K562 (cell line): ENCODE measurements around the gene PRM3. TPM values are rescaled to one million over a fixed set of nuclear protein-coding genes. Genes with fewer than 3 reads are reported as not detected.

Experiments used
- ATAC-seq: fragments of 200-7000 bp; cut with Tn5 transposase; 3 replicates; pipeline ENCODE4 v1.9.1; 2020; ENCODE audit warnings: moderate library complexity
- BruUV-seq: library from RNA; stranded (reverse); fragments of 400-500 nt; replicated peaks from 2 replicates; lab custom pipeline; 2021; lab: Mats Ljungman, UMichigan
- CTCF ChIA-PET: fragments of 300-600 bp; formaldehyde crosslinking; extraction: SDS; loops from one replicate; lab custom pipeline; 2021; ENCODE audit warnings: low intra/inter-chr PET ratio; lab: Yijun Ruan, JAX
- POLR2A ChIA-PET: fragments of 300-600, 350-650 bp; sonication (Branson Sonifier 250); formaldehyde crosslinking; extraction: SDS; loops from one replicate; lab custom pipeline; 2021; ENCODE audit warnings: antibody characterized with exemption, inconsistent platforms; lab: Yijun Ruan, JAX
- DNase-seq, 4 experiments: peaks; one replicate each; pipeline versions ENCODE4 v3.0.0 to v3.0.0-alpha.2; 2011 to 2018; ENCODE audit warnings: low spot score in 3 of 4, mixed read lengths in 3 of 4; ENCODE audit errors: extremely low read depth in 1 of 4
- FAIRE-seq: peaks from 2 replicates; lab custom pipeline; 2011; peaks lifted over from hg19 to GRCh38; lab: Jason Lieb, UNC
- H2AFZ ChIP-seq: 2 replicates; pipeline ENCODE4 v1.6.0; 2011; ENCODE audit warnings: low read depth, low read length, control low read depth, inconsistent platforms
- H3K27ac ChIP-seq: fragments of 200-600 bp; 3 replicates; pipeline ENCODE4 v1.8.0; 2011; ENCODE audit warnings: low read depth, mild to moderate bottlenecking, control low read depth, inconsistent platforms, low read length, moderate library complexity, mixed read lengths; ENCODE audit errors: extremely low read depth
- H3K27me3 ChIP-seq, 2 experiments: fragments of 300-600 bp in 1 of 2; 2 replicates in 1 of 2; 3 replicates in 1 of 2; pipeline versions ENCODE4 v1.6.0 to v1.8.0; 2011; ENCODE audit warnings: inconsistent platforms in 2 of 2, low read length in 2 of 2, mild to moderate bottlenecking in 1 of 2, mixed read lengths in 1 of 2, moderate library complexity in 1 of 2; ENCODE audit not compliant: control insufficient read depth in 2 of 2, insufficient read depth in 2 of 2
- H3K36me3 ChIP-seq: fragments of 300-600 bp; 3 replicates; pipeline ENCODE4 v1.8.0; 2011; ENCODE audit warnings: mild to moderate bottlenecking, low read length, inconsistent platforms; ENCODE audit not compliant: control insufficient read depth, insufficient read depth
- H3K4me1 ChIP-seq, 2 experiments: fragments of 200-600 bp in 1 of 2; replicated peaks in 1 of 2; 2 replicates in 1 of 2; 3 replicates in 1 of 2; pipeline versions ENCODE4 v1.5.1 to v1.8.0; 2011; ENCODE audit warnings: inconsistent platforms in 2 of 2, low read length in 2 of 2, mild to moderate bottlenecking in 1 of 2, mixed read lengths in 1 of 2, moderate library complexity in 1 of 2; ENCODE audit not compliant: control insufficient read depth in 2 of 2, insufficient read depth in 2 of 2
- H3K4me2 ChIP-seq: 2 replicates; pipeline ENCODE4 v1.6.1; 2011; ENCODE audit warnings: low read length, control low read depth, inconsistent platforms, mixed read lengths; ENCODE audit not compliant: insufficient read depth
- H3K4me3 ChIP-seq: fragments of 200-600 bp; sonication (generic), shearing (Covaris generic); 2 replicates; pipeline ENCODE4 v1.5.1; 2016; ENCODE audit warnings: control low read depth, inconsistent platforms
- H3K79me2 ChIP-seq: fragments of 200-600 bp; 3 replicates; pipeline ENCODE4 v1.8.0; 2011; ENCODE audit warnings: low read length, inconsistent platforms; ENCODE audit not compliant: control insufficient read depth, insufficient read depth
- H3K9ac ChIP-seq, 2 experiments: 2 replicates each; pipeline versions ENCODE4 v1.6.0 to v1.6.1; 2011; ENCODE audit warnings: low read depth in 2 of 2, low read length in 2 of 2, control low read depth in 1 of 2, inconsistent platforms in 1 of 2, mild to moderate bottlenecking in 1 of 2, mixed read lengths in 1 of 2; ENCODE audit not compliant: insufficient read depth in 1 of 2
- H3K9me1 ChIP-seq: one replicate; pipeline ENCODE4 v1.6.0; 2011; ENCODE audit warnings: inconsistent platforms, mild to moderate bottlenecking, low read length, moderate library complexity; ENCODE audit not compliant: control insufficient read depth, insufficient read depth
- H3K9me3 ChIP-seq: replicated peaks from 2 replicates; pipeline ENCODE4 v1.5.1; 2011; ENCODE audit warnings: low read depth, low read length, inconsistent platforms; ENCODE audit not compliant: control insufficient read depth, insufficient read depth
- H4K20me1 ChIP-seq: replicated peaks from 2 replicates; pipeline ENCODE4 v1.6.1; 2011; ENCODE audit warnings: low read length, inconsistent platforms, mixed read lengths; ENCODE audit not compliant: control insufficient read depth, insufficient read depth
- BHLHE40 ChIP-seq: IDR thresholded peaks from 2 replicates; pipeline ENCODE4 v1.6.1; 2011; ENCODE audit warnings: low read length, improper control_type of control experiment
- CREM ChIP-seq: IDR thresholded peaks from 2 replicates; pipeline ENCODE4 v1.6.1; 2014; ENCODE audit warnings: antibody characterized with exemption, low read depth
- GABPB1 ChIP-seq: sonication (generic); formaldehyde crosslinking; IDR thresholded peaks from 2 replicates; pipeline ENCODE4 v1.8.0; 2022; ENCODE audit warnings: mild to moderate bottlenecking, missing genetic modification reagents
- MGA ChIP-seq: fragments of 450-650 bp; IDR thresholded peaks from 2 replicates; pipeline ENCODE4 v1.6.1; 2016; ENCODE audit warnings: mild to moderate bottlenecking, moderate library complexity
- MNT ChIP-seq, 2 experiments: fragments of 450-650 bp; conservative IDR thresholded peaks; 2 replicates each; pipeline ENCODE4 v1.6.1; 2017; ENCODE audit warnings: mild to moderate bottlenecking in 2 of 2, moderate library complexity in 2 of 2
- RUNX1 ChIP-seq: sonication (generic); IDR thresholded peaks from 2 replicates; pipeline ENCODE4 v1.6.1; 2016; ENCODE audit warnings: antibody characterized with exemption, low read depth
- whole genome bisulfite sequencing: fragments of 100-300 bp; shearing (Covaris generic); methylation state at CpG from one replicate; pipeline ENCODE4 v1.1.6; 2016; ENCODE audit warnings: low coverage, mixed read lengths; ENCODE audit not compliant: insufficient coverage; ENCODE audit errors: missing lambda C conversion rate; 5-methylcytosine and 5-hydroxymethylcytosine counted together
- in situ Hi-C: fragments of 300-500 bp; cut with MboI; formaldehyde crosslinking; loops from 4 replicates; pipeline ENCODE4 v1.15.0; 2018; ENCODE audit warnings: inconsistent platforms, mixed read lengths
- intact Hi-C: fragments of 100-400 bp; cut with micrococcal nuclease; formaldehyde crosslinking; loops from 2 replicates; pipeline ENCODE4 v1.14.2; 2022
- polyA plus RNA-seq, 8 experiments: library from polyadenylated mRNA; depleted of rRNA in 4 of 8; stranded (reverse) in 5 of 8; unstranded in 3 of 8; fragments of >200 nt; fragmentation: Nextera tagmentation in 2 of 8; fragmentation: Illumina TruSeq in 1 of 8; extraction: Ambion mirVana in 2 of 8; extraction: Trizol in 1 of 8; gene quantifications; 2 replicates each; pipeline versions ENCODE4 v1.2.1 to v1.2.3, GENCODE V29; 2011 to 2014; ENCODE audit warnings: inconsistent platforms in 1 of 8, missing spikeins in 1 of 8
- total RNA-seq, 7 experiments: library from RNA; depleted of rRNA in 6 of 7; stranded (reverse); fragments of >200 nt in 6 of 7; fragmentation: Illumina TruSeq in 2 of 7; extraction: Trizol in 2 of 7; gene quantifications; 2 replicates each; pipeline versions ENCODE4 v1.2.1 to v1.2.3, GENCODE V29; 2011 to 2021; ENCODE audit warnings: low replicate concordance in 1 of 7

PRM3 gene
- total and polyA plus RNA-seq, 9 of the 15 experiments (the other 6 are each of a cell fraction or from before 2014, with no cell fraction given): not detected

GRCh38 chr16:11296706-11297491 lies 23.5 kb upstream of the PRM3 start:
- Histone ChIP-seq H4K20me1 (no peaks in the 10 kb centered on the region), H3K4me2 (peak overlapping the region; percentile 47; the same call in 1 of the 2 replicates), H3K27ac (no peak overlapping the region), H3K4me1 (peaks cover 6 to 13% of the 10 kb centered on the region in 2 experiments; a peak in 4 of 5 replicates), H3K9me1 (no peaks in the 10 kb centered on the region), H3K9ac (no peak overlapping the region), H3K4me3 (no peak overlapping the region), H2AFZ (peak overlapping the region; percentile 67; the same call in 1 of the 2 replicates), H3K79me2 (no peaks in the 10 kb centered on the region), H3K27me3 (peaks cover 0 to 9% of the 10 kb centered on the region in 2 experiments; a peak in 1 of 5 replicates), H3K9me3 (no peaks in the 10 kb centered on the region), H3K36me3 (no peaks in the 10 kb centered on the region)
- BruUV-seq: no TSS peak
- FAIRE-seq (no peak), ATAC-seq (no peak), DNase-seq (no peak)
- WGBS: 34% methylated on average over 10 of the region's 10 CpGs
- in situ Hi-C loops: no loop called here
- ChIA-PET POLR2A (interaction anchor here (0.6 to 1.5 kb wide), 4 partner anchors 13 to 21 kb away, joined by 3 to 7 read pairs (median 4); partner anchors contain the start of gene PRM2), CTCF (no interaction called here)
- intact Hi-C loops: no loop called here
- TF ChIP-seq BHLHE40 (peak; percentile 48; the same call in 1 of the 2 replicates), CREM (peak; percentile 14; the same call in 1 of the 2 replicates), MNT (conservative IDR thresholded peaks at IDR 0.05) (0 out of 4 replicates have a peak, but pooled peaks of 1 of the 2 experiments have one; percentile 15), GABPB1 (CRISPR knock-in tag) (no peak), MGA (0 out of 2 replicates have a peak, but pooled peaks have one; percentile 17), RUNX1 (no peak)
